K562 (cell line): ENCODE measurements around the gene FRMD4A. TPM values are rescaled to one million over a fixed set of nuclear protein-coding genes. Genes with fewer than 3 reads are reported as not detected.

Source experiments
- ATAC-seq: fragments of 200-7000 bp; cut with Tn5 transposase; 3 replicates; pipeline ENCODE4 v1.9.1; 2020; ENCODE audit warnings: moderate library complexity
- BruUV-seq: library from RNA; stranded (reverse); fragments of 400-500 nt; replicated peaks from 2 replicates; lab custom pipeline; 2021; lab: Mats Ljungman, UMichigan
- CTCF ChIA-PET: fragments of 300-600 bp; formaldehyde crosslinking; extraction: SDS; loops from one replicate; lab custom pipeline; 2021; ENCODE audit warnings: low intra/inter-chr PET ratio; lab: Yijun Ruan, JAX
- POLR2A ChIA-PET: fragments of 300-600, 350-650 bp; sonication (Branson Sonifier 250); formaldehyde crosslinking; extraction: SDS; loops from one replicate; lab custom pipeline; 2021; ENCODE audit warnings: antibody characterized with exemption, inconsistent platforms; lab: Yijun Ruan, JAX
- DNase-seq, 4 experiments: peaks; one replicate each; pipeline versions ENCODE4 v3.0.0 to v3.0.0-alpha.2; 2011 to 2018; ENCODE audit warnings: low spot score in 3 of 4, mixed read lengths in 3 of 4; ENCODE audit errors: extremely low read depth in 1 of 4
- FAIRE-seq: peaks from 2 replicates; lab custom pipeline; 2011; peaks lifted over from hg19 to GRCh38; lab: Jason Lieb, UNC
- H2AFZ ChIP-seq: 2 replicates; pipeline ENCODE4 v1.6.0; 2011; ENCODE audit warnings: low read depth, low read length, control low read depth, inconsistent platforms
- H3K27ac ChIP-seq: fragments of 200-600 bp; 3 replicates; pipeline ENCODE4 v1.8.0; 2011; ENCODE audit warnings: low read depth, mild to moderate bottlenecking, control low read depth, inconsistent platforms, low read length, moderate library complexity, mixed read lengths; ENCODE audit errors: extremely low read depth
- H3K27me3 ChIP-seq, 2 experiments: fragments of 300-600 bp in 1 of 2; 2 replicates in 1 of 2; 3 replicates in 1 of 2; pipeline versions ENCODE4 v1.6.0 to v1.8.0; 2011; ENCODE audit warnings: inconsistent platforms in 2 of 2, low read length in 2 of 2, mild to moderate bottlenecking in 1 of 2, mixed read lengths in 1 of 2, moderate library complexity in 1 of 2; ENCODE audit not compliant: control insufficient read depth in 2 of 2, insufficient read depth in 2 of 2
- H3K36me3 ChIP-seq: fragments of 300-600 bp; 3 replicates; pipeline ENCODE4 v1.8.0; 2011; ENCODE audit warnings: mild to moderate bottlenecking, low read length, inconsistent platforms; ENCODE audit not compliant: control insufficient read depth, insufficient read depth
- H3K4me1 ChIP-seq, 2 experiments: fragments of 200-600 bp in 1 of 2; replicated peaks in 1 of 2; 2 replicates in 1 of 2; 3 replicates in 1 of 2; pipeline versions ENCODE4 v1.5.1 to v1.8.0; 2011; ENCODE audit warnings: inconsistent platforms in 2 of 2, low read length in 2 of 2, mild to moderate bottlenecking in 1 of 2, mixed read lengths in 1 of 2, moderate library complexity in 1 of 2; ENCODE audit not compliant: control insufficient read depth in 2 of 2, insufficient read depth in 2 of 2
- H3K4me2 ChIP-seq: 2 replicates; pipeline ENCODE4 v1.6.1; 2011; ENCODE audit warnings: low read length, control low read depth, inconsistent platforms, mixed read lengths; ENCODE audit not compliant: insufficient read depth
- H3K4me3 ChIP-seq: fragments of 200-600 bp; sonication (generic), shearing (Covaris generic); 2 replicates; pipeline ENCODE4 v1.5.1; 2016; ENCODE audit warnings: control low read depth, inconsistent platforms
- H3K79me2 ChIP-seq: fragments of 200-600 bp; 3 replicates; pipeline ENCODE4 v1.8.0; 2011; ENCODE audit warnings: low read length, inconsistent platforms; ENCODE audit not compliant: control insufficient read depth, insufficient read depth
- H3K9ac ChIP-seq, 2 experiments: 2 replicates each; pipeline versions ENCODE4 v1.6.0 to v1.6.1; 2011; ENCODE audit warnings: low read depth in 2 of 2, low read length in 2 of 2, control low read depth in 1 of 2, inconsistent platforms in 1 of 2, mild to moderate bottlenecking in 1 of 2, mixed read lengths in 1 of 2; ENCODE audit not compliant: insufficient read depth in 1 of 2
- H3K9me1 ChIP-seq: one replicate; pipeline ENCODE4 v1.6.0; 2011; ENCODE audit warnings: inconsistent platforms, mild to moderate bottlenecking, low read length, moderate library complexity; ENCODE audit not compliant: control insufficient read depth, insufficient read depth
- H3K9me3 ChIP-seq: replicated peaks from 2 replicates; pipeline ENCODE4 v1.5.1; 2011; ENCODE audit warnings: low read depth, low read length, inconsistent platforms; ENCODE audit not compliant: control insufficient read depth, insufficient read depth
- H4K20me1 ChIP-seq: replicated peaks from 2 replicates; pipeline ENCODE4 v1.6.1; 2011; ENCODE audit warnings: low read length, inconsistent platforms, mixed read lengths; ENCODE audit not compliant: control insufficient read depth, insufficient read depth
- CREB5 ChIP-seq: fragments of 250-450 bp; sonication (Bioruptor Pico); IDR thresholded peaks from 2 replicates; pipeline ENCODE4 v1.5.0; 2020; ENCODE audit warnings: mild to moderate bottlenecking
- ETS2 ChIP-seq: IDR thresholded peaks from 2 replicates; pipeline ENCODE4 v1.6.1; 2016; ENCODE audit warnings: borderline replicate concordance, missing genetic modification characterization, mild to moderate bottlenecking, moderate library complexity, missing compliant biosample characterization; ENCODE audit not compliant: poor library complexity, severe bottlenecking
- FOXK2 ChIP-seq, 2 experiments: fragments of 450-650 bp; IDR thresholded peaks in 1 of 2; conservative IDR thresholded peaks in 1 of 2; 2 replicates each; pipeline ENCODE4 v1.6.1; 2016; ENCODE audit warnings: low read depth in 2 of 2, mild to moderate bottlenecking in 1 of 2
- JUN ChIP-seq, 2 experiments: sonication (generic) in 1 of 2; formaldehyde crosslinking in 1 of 2; IDR thresholded peaks; 2 replicates each; pipeline versions ENCODE4 v1.6.1 to v1.8.0; 2012 to 2022; ENCODE audit warnings: borderline replicate concordance in 2 of 2, mild to moderate bottlenecking in 2 of 2, improper control_type of control experiment in 1 of 2, low read depth in 1 of 2, low read length in 1 of 2, missing genetic modification reagents in 1 of 2
- MTA2 ChIP-seq: fragments of 450-650 bp; IDR thresholded peaks from 2 replicates; pipeline ENCODE4 v1.6.1; 2016; ENCODE audit warnings: low read depth
- POLR2A ChIP-seq: fragments of 450-650 bp; conservative IDR thresholded peaks from 2 replicates; pipeline ENCODE4 v1.6.1; 2016
- SMAD3 ChIP-seq: fragments of 450-650 bp; formaldehyde crosslinking; conservative IDR thresholded peaks from 2 replicates; pipeline ENCODE4 v1.4.0; 2020; ENCODE audit warnings: mild to moderate bottlenecking
- TRIM24 ChIP-seq, 2 experiments: fragments of 450-650 bp; IDR thresholded peaks; 2 replicates each; pipeline ENCODE4 v1.6.1; 2016
- ZNF347 ChIP-seq: fragments of 450-650 bp; formaldehyde crosslinking; IDR thresholded peaks from 2 replicates; pipeline ENCODE4 v1.4.0; 2020; ENCODE audit warnings: low read depth, mild to moderate bottlenecking, moderate library complexity
- ZNF589 ChIP-seq: fragments of 200-800 bp; sonication (Bioruptor generic); IDR thresholded peaks from 2 replicates; pipeline ENCODE4 v1.6.1; 2016; ENCODE audit warnings: low read depth, missing genetic modification characterization, missing compliant biosample characterization
- ZNF696 ChIP-seq: fragments of 250-450 bp; sonication (Bioruptor Pico); conservative IDR thresholded peaks from 2 replicates; pipeline ENCODE4 v1.4.0; 2020; ENCODE audit warnings: mild to moderate bottlenecking, moderate library complexity
- WGBS: fragments of 100-300 bp; shearing (Covaris generic); methylation state at CpG from one replicate; pipeline ENCODE4 v1.1.6; 2016; ENCODE audit warnings: low coverage, mixed read lengths; ENCODE audit not compliant: insufficient coverage; ENCODE audit errors: missing lambda C conversion rate; 5-methylcytosine and 5-hydroxymethylcytosine counted together
- in situ Hi-C: fragments of 300-500 bp; cut with MboI; formaldehyde crosslinking; loops from 4 replicates; pipeline ENCODE4 v1.15.0; 2018; ENCODE audit warnings: inconsistent platforms, mixed read lengths
- intact Hi-C: fragments of 100-400 bp; cut with micrococcal nuclease; formaldehyde crosslinking; loops from 2 replicates; pipeline ENCODE4 v1.14.2; 2022
- polyA plus RNA-seq, 8 experiments: library from polyadenylated mRNA; depleted of rRNA in 4 of 8; stranded (reverse) in 5 of 8; unstranded in 3 of 8; fragments of >200 nt; fragmentation: Nextera tagmentation in 2 of 8; fragmentation: Illumina TruSeq in 1 of 8; extraction: Ambion mirVana in 2 of 8; extraction: Trizol in 1 of 8; gene quantifications; 2 replicates each; pipeline versions ENCODE4 v1.2.1 to v1.2.3, GENCODE V29; 2011 to 2014; ENCODE audit warnings: inconsistent platforms in 1 of 8, missing spikeins in 1 of 8
- total RNA-seq, 7 experiments: library from RNA; depleted of rRNA in 6 of 7; stranded (reverse); fragments of >200 nt in 6 of 7; fragmentation: Illumina TruSeq in 2 of 7; extraction: Trizol in 2 of 7; gene quantifications; 2 replicates each; pipeline versions ENCODE4 v1.2.1 to v1.2.3, GENCODE V29; 2011 to 2021; ENCODE audit warnings: low replicate concordance in 1 of 7
- TF ChIP-seq, protein P1 (sequence below): fragments of 450-650 bp; formaldehyde crosslinking; IDR thresholded peaks from 2 replicates; pipeline ENCODE4 v1.4.0; 2020; ENCODE audit warnings: mild to moderate bottlenecking, mixed read lengths

FRMD4A gene
- total and polyA plus RNA-seq, 9 of the 15 experiments (the other 6 are each of a cell fraction or from before 2014, with no cell fraction given), result 0.80 to 5.2 (median 3.0) TPM

DNA sequence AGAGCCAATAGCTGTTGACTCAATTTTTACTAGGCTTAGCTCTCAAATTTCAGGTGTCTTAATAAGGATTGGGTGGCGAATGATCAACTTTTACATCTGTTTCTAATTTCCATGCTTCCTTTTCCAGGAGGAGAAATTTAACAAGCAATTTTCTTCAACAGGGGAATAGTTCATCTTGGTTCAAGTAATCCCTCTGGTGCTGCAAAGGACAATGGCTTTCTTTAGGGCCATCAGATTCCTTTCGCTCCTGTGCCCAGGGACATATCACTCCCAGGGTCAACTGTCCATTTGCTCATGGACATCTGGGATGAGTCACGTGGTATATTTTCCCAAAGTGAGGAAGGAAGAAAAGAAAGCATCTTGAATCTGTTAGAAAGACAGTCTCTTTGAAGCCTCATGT is 313.3 kb downstream of the FRMD4A start:
- H3K9ac ChIP-seq, result no peak overlapping the region
- TF ChIP-seq, protein P1, sequence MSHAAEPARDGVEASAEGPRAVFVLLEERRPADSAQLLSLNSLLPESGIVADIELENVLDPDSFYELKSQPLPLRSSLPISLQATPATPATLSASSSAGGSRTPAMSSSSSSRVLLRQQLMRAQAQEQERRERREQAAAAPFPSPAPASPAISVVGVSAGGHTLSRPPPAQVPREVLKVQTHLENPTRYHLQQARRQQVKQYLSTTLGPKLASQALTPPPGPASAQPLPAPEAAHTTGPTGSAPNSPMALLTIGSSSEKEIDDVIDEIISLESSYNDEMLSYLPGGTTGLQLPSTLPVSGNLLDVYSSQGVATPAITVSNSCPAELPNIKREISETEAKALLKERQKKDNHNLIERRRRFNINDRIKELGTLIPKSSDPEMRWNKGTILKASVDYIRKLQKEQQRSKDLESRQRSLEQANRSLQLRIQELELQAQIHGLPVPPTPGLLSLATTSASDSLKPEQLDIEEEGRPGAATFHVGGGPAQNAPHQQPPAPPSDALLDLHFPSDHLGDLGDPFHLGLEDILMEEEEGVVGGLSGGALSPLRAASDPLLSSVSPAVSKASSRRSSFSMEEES (CRISPR knock-in tag), result peak; percentile 65
- TF ChIP-seq TRIM24 (IDR thresholded peaks at IDR 0.05), result no peak
- no peak overlapping the region for H3K27ac ChIP-seq
- H3K36me3 ChIP-seq, result no peaks in the 10 kb centered on the region
- intact Hi-C loops (no loop called here), in situ Hi-C loops (no loop called here)
- H3K4me2 ChIP-seq, result no peak overlapping the region
- DNase-seq, result no peak
- no peaks in the 10 kb centered on the region for H3K9me1 ChIP-seq
- no TSS peak for BruUV-seq
- no peak overlapping the region for H3K4me3 ChIP-seq
- ChIA-PET POLR2A (no interaction called here), CTCF (no interaction called here)
- no peak for ATAC-seq
- H3K4me1 ChIP-seq, result no peaks in the 10 kb centered on the region
- H4K20me1 ChIP-seq, result no peaks in the 10 kb centered on the region
- no peaks in the 10 kb centered on the region for H3K9me3 ChIP-seq
- peaks cover 0 to 12% of the 10 kb centered on the region in 2 experiments; a peak in 2 of 5 replicates for H3K27me3 ChIP-seq
- H3K79me2 ChIP-seq, result no peaks in the 10 kb centered on the region
- FAIRE-seq, result no peak
- WGBS, result 0% methylated on average over 3 of the region's 3 CpGs
- H2AFZ ChIP-seq, result no peak overlapping the region

DNA sequence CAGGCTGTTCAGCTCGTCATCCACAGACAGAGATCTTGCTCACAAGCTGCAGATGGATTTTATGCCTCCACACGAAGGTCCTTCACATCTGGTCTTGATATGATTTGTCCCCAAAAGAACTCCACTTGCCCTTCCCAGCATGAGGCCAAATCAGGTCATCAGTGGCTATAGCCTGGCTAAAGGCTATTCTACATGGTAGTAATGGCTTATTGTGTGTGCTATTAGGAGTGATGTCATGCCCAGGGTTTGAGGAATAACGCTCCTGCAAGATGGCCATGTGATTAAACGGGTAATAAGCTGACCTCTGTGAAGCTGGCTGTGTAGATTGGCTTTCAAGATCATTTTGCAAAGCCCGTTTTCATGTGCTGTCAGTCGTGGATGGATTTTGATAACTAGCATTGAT is 313.8 kb downstream of the FRMD4A start:
- CTCF ChIA-PET, result no interaction called here
- H3K27me3 ChIP-seq, result peaks cover 0 to 15% of the 10 kb centered on the region in 2 experiments; a peak in 2 of 5 replicates
- WGBS, result 0% methylated on average over 6 of the region's 6 CpGs
- TF ChIP-seq ZNF347 (CRISPR knock-in tag), result no peak
- TF ChIP-seq MTA2, result no peak
- TF ChIP-seq ZNF696 (CRISPR knock-in tag), result no peak
- no peak for TF ChIP-seq POLR2A
- no peak for TF ChIP-seq ZNF589 (CRISPR knock-in tag)
- no peak for TF ChIP-seq JUN (IDR thresholded peaks at IDR 0.05; ENCODE audit: borderline replicate concordance, low read depth, low read length)
- TF ChIP-seq JUN (CRISPR knock-in tag; IDR thresholded peaks at IDR 0.05; ENCODE audit: borderline replicate concordance), result no peak
- no peak for TF ChIP-seq SMAD3 (CRISPR knock-in tag)
- TF ChIP-seq CREB5 (CRISPR knock-in tag), result no peak
- no peak for TF ChIP-seq ETS2 (tag)
- no peak for TF ChIP-seq FOXK2 (conservative IDR thresholded peaks at IDR 0.05 in 1 of 2, IDR thresholded peaks at IDR 0.05 in 1 of 2; ENCODE audit: low read depth in 2 of 2)

More for the DNA sequence above, 313.8 kb downstream of the FRMD4A start:
- in situ Hi-C loops (no loop called here), intact Hi-C loops (no loop called here)
- Histone ChIP-seq H3K9ac (no peak overlapping the region), H3K9me1 (no peaks in the 10 kb centered on the region), H3K4me1 (no peaks in the 10 kb centered on the region), H2AFZ (no peak overlapping the region), H3K36me3 (no peaks in the 10 kb centered on the region), H3K9me3 (no peaks in the 10 kb centered on the region), H3K4me3 (no peak overlapping the region), H3K4me2 (no peak overlapping the region), H3K79me2 (no peaks in the 10 kb centered on the region), H4K20me1 (no peaks in the 10 kb centered on the region), H3K27ac (no peak overlapping the region)
- POLR2A ChIA-PET, result interaction anchor here (0.6 kb wide), 1 partner anchor 420 kb away, joined by 4 read pairs; no protein-coding TSS in a partner anchor
- no peak for ATAC-seq
- FAIRE-seq, result no peak
- BruUV-seq, result no TSS peak
- DNase-seq, result no peak
